K562 (cell line): ENCODE data around the gene MLLT6. TPM values are rescaled to one million over a fixed set of nuclear protein-coding genes. Genes with fewer than 3 reads are reported as not detected.

Experiments
- CBFB ChIP-seq: sonication (generic); formaldehyde crosslinking; IDR thresholded peaks from 2 replicates; pipeline ENCODE4 v1.4.0; 2020; ENCODE audit warnings: mild to moderate bottlenecking, missing genetic modification reagents
- COPS2 ChIP-seq: fragments of 450-650 bp; conservative IDR thresholded peaks from 2 replicates; pipeline ENCODE4 v1.6.1; 2016; ENCODE audit warnings: mild to moderate bottlenecking, moderate library complexity
- CREB1 ChIP-seq, 2 experiments: sonication (generic) in 1 of 2; formaldehyde crosslinking in 1 of 2; IDR thresholded peaks; 2 replicates each; pipeline versions ENCODE4 v1.6.1 to v1.8.0; 2012 to 2022; ENCODE audit warnings: inconsistent platforms in 1 of 2, mild to moderate bottlenecking in 1 of 2, missing genetic modification reagents in 1 of 2, moderate library complexity in 1 of 2
- CTBP1 ChIP-seq: fragments of 450-650 bp; IDR thresholded peaks from 2 replicates; pipeline ENCODE4 v1.6.1; 2016; ENCODE audit warnings: borderline replicate concordance
- HDAC6 ChIP-seq: IDR thresholded peaks from 2 replicates; pipeline ENCODE4 v1.6.1; 2012; ENCODE audit warnings: low read depth, mild to moderate bottlenecking, control low read depth, inconsistent platforms, low read length, moderate library complexity
- HDAC8 ChIP-seq: fragments of 450-650 bp; IDR thresholded peaks from 2 replicates; pipeline ENCODE4 v1.6.1; 2016; ENCODE audit warnings: mild to moderate bottlenecking, missing genetic modification characterization, moderate library complexity, missing compliant biosample characterization
- JUNB ChIP-seq: fragments of 450-650 bp; formaldehyde crosslinking; conservative IDR thresholded peaks from 2 replicates; pipeline ENCODE4 v1.4.0; 2020; ENCODE audit warnings: mild to moderate bottlenecking
- MCM7 ChIP-seq, 2 experiments: fragments of 450-650 bp; IDR thresholded peaks; 2 replicates each; pipeline ENCODE4 v1.6.1; 2016 to 2018
- MYC ChIP-seq, 2 experiments: fragments of 250-450 bp in 1 of 2; sonication (Bioruptor Pico) in 1 of 2; IDR thresholded peaks; 2 replicates each; pipeline versions ENCODE4 v1.5.1 to v1.6.1; 2012 to 2021; ENCODE audit warnings: low read depth in 2 of 2, borderline replicate concordance in 1 of 2, improper control_type of control experiment in 1 of 2, low read length in 1 of 2, mild to moderate bottlenecking in 1 of 2, moderate library complexity in 1 of 2
- NCOA2 ChIP-seq, 2 experiments: fragments of 450-650 bp; IDR thresholded peaks; 2 replicates each; pipeline ENCODE4 v1.6.1; 2018; ENCODE audit warnings: mild to moderate bottlenecking in 2 of 2, moderate library complexity in 1 of 2; ENCODE audit not compliant: partially characterized antibody in 2 of 2
- NR1H2 ChIP-seq: sonication (generic); formaldehyde crosslinking; IDR thresholded peaks from 2 replicates; pipeline ENCODE4 v1.4.0; 2020; ENCODE audit warnings: mild to moderate bottlenecking, missing genetic modification reagents
- NR3C1 ChIP-seq: sonication (generic); formaldehyde crosslinking; IDR thresholded peaks from 2 replicates; pipeline ENCODE4 v1.8.1; 2022; ENCODE audit warnings: missing genetic modification reagents
- NUFIP1 ChIP-seq: fragments of 450-650 bp; IDR thresholded peaks from 2 replicates; pipeline ENCODE4 v1.6.1; 2018; ENCODE audit not compliant: partially characterized antibody
- RNF2 ChIP-seq: sonication (generic); IDR thresholded peaks from 2 replicates; pipeline ENCODE4 v1.6.1; 2016
- SIN3B ChIP-seq: fragments of 450-650 bp; IDR thresholded peaks from 2 replicates; pipeline ENCODE4 v1.6.1; 2017; ENCODE audit warnings: low read depth, mild to moderate bottlenecking, moderate library complexity
- SNRNP70 ChIP-seq: fragments of 200-400 bp; formaldehyde crosslinking; optimal IDR thresholded peaks from 2 replicates; pipeline ENCODE3; 2017; ENCODE audit warnings: low read depth, low read length
- SRSF3 ChIP-seq: fragments of 200-400 bp; formaldehyde crosslinking; IDR thresholded peaks from 2 replicates; pipeline ENCODE4 v1.6.1; 2016; ENCODE audit warnings: mild to moderate bottlenecking, low read length, moderate library complexity; ENCODE audit not compliant: insufficient read depth
- STAT5B ChIP-seq: fragments of 250-450 bp; sonication (Bioruptor Pico); IDR thresholded peaks from 2 replicates; pipeline ENCODE4 v1.8.0; 2021; ENCODE audit warnings: mild to moderate bottlenecking, inconsistent platforms
- TBL1XR1 ChIP-seq, 2 experiments: IDR thresholded peaks; 2 replicates each; pipeline ENCODE4 v1.6.1; 2012; ENCODE audit warnings: improper control_type of control experiment in 2 of 2, low read length in 2 of 2, mild to moderate bottlenecking in 1 of 2
- TCF15 ChIP-seq: fragments of 250-450 bp; sonication (Bioruptor Pico); IDR thresholded peaks from 2 replicates; pipeline ENCODE4 v1.8.0; 2022; ENCODE audit warnings: moderate library complexity, mild to moderate bottlenecking, inconsistent platforms
- ZFP30 ChIP-seq: fragments of 250-450 bp; sonication (Bioruptor Pico); IDR thresholded peaks from 2 replicates; pipeline ENCODE4 v1.8.0; 2022; ENCODE audit warnings: moderate library complexity, mild to moderate bottlenecking, inconsistent platforms, borderline replicate concordance
- ZNF316 ChIP-seq: fragments of 450-650 bp; IDR thresholded peaks from 2 replicates; pipeline ENCODE4 v1.6.1; 2016
- polyA plus RNA-seq, 8 experiments: library from polyadenylated mRNA; depleted of rRNA in 4 of 8; stranded (reverse) in 5 of 8; unstranded in 3 of 8; fragments of >200 nt; fragmentation: Nextera tagmentation in 2 of 8; fragmentation: Illumina TruSeq in 1 of 8; extraction: Ambion mirVana in 2 of 8; extraction: Trizol in 1 of 8; gene quantifications; 2 replicates each; pipeline versions ENCODE4 v1.2.1 to v1.2.3, GENCODE V29; 2011 to 2014; ENCODE audit warnings: inconsistent platforms in 1 of 8, missing spikeins in 1 of 8
- total RNA-seq, 7 experiments: library from RNA; depleted of rRNA in 6 of 7; stranded (reverse); fragments of >200 nt in 6 of 7; fragmentation: Illumina TruSeq in 2 of 7; extraction: Trizol in 2 of 7; gene quantifications; 2 replicates each; pipeline versions ENCODE4 v1.2.1 to v1.2.3, GENCODE V29; 2011 to 2021; ENCODE audit warnings: low replicate concordance in 1 of 7
- TF ChIP-seq, protein P1 (sequence below): sonication (generic); formaldehyde crosslinking; IDR thresholded peaks from 2 replicates; pipeline ENCODE4 v1.8.0; 2023; ENCODE audit warnings: mild to moderate bottlenecking, missing genetic modification reagents
- TF ChIP-seq, protein P2 (sequence below): fragments of 250-450 bp; sonication (Bioruptor Pico); IDR thresholded peaks from 2 replicates; pipeline ENCODE4 v1.8.0; 2022; ENCODE audit warnings: moderate library complexity, mild to moderate bottlenecking, inconsistent platforms

Gene MLLT6
- total and polyA plus RNA-seq, 9 of the 15 experiments (the other 6 are each of a cell fraction or from before 2014, with no cell fraction given), result 3.1 to 71.7 (median 30.0) TPM

DNA sequence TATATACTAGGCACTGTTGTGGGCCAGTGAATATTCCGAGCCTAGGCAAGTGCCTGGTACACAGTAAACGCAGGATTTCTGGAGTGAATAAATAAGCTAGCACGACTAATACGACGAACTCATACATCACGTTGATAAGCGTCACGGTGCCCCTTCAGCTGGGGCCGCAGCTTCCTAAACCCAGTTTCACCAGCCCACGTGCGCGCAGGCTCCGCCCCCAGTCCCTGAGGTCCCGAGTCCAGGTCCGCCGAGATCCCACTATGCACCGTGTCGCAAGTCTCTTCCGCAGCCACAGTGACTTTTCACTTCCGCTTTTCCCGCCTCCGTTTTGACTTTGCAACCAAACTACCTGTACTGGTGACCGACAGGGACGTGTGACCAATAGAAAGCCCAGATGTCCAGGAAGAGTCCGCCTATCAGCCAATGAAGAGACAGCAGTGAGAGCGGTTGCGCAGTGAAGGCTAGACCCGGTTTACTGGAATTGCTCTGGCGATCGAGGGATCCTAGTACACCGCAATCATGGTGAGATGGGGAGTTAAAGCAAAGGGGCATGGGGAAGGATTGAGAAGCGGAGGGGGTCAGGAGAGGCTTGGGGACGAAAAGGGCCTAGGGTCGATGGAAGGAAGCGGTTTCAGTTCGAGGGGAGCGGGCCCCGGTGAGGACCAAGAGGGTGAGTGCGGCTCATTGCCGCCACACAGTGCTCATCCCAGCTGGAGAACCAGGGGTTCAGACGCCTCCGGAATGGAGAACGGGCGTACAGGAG, 47.4 kb downstream of the MLLT6 start, which contains the start of gene PSMB3 (continued):
- TF ChIP-seq STAT5B (CRISPR knock-in tag) (no peak), NUFIP1 (no peak), COPS2 (no peak), HDAC8 (tag) (no peak), NCOA2 (IDR thresholded peaks at IDR 0.05; ENCODE audit: partially characterized antibody in 2 of 2) (no peak), RNF2 (0 out of 2 replicates have a peak, but pooled peaks have one; percentile 32), SRSF3 (no peak), HDAC6 (no peak), MYC (IDR thresholded peaks at IDR 0.05; ENCODE audit: low read depth, low read length) (peak; percentile 100), MYC (CRISPR knock-in tag; IDR thresholded peaks at IDR 0.05; ENCODE audit: borderline replicate concordance, low read depth) (peak; percentile 91), ZFP30 (CRISPR knock-in tag) (no peak), MCM7 (IDR thresholded peaks at IDR 0.05) (no peak), CTBP1 (no peak), NR1H2 (no peak), SNRNP70 (no peak), NR3C1 (no peak), TCF15 (CRISPR knock-in tag) (0 out of 2 replicates have a peak, but pooled peaks have one; percentile 49), JUNB (CRISPR knock-in tag) (no peak), CREB1 (IDR thresholded peaks at IDR 0.05) (peak; percentile 42; the same call in 1 of the 2 replicates), CREB1 (CRISPR knock-in tag; IDR thresholded peaks at IDR 0.05) (0 out of 2 replicates have a peak, but pooled peaks have one; percentile 14), CBFB (CRISPR knock-in tag) (no peak), SIN3B (peak; percentile 60; the same call in 1 of the 2 replicates), ZNF316 (no peak), TBL1XR1 (IDR thresholded peaks at IDR 0.05; ENCODE audit: low read length in 2 of 2) (peak in 1 of 2 experiments; percentile 62; a peak in 1 of 4 replicates)
- TF ChIP-seq, protein P1, sequence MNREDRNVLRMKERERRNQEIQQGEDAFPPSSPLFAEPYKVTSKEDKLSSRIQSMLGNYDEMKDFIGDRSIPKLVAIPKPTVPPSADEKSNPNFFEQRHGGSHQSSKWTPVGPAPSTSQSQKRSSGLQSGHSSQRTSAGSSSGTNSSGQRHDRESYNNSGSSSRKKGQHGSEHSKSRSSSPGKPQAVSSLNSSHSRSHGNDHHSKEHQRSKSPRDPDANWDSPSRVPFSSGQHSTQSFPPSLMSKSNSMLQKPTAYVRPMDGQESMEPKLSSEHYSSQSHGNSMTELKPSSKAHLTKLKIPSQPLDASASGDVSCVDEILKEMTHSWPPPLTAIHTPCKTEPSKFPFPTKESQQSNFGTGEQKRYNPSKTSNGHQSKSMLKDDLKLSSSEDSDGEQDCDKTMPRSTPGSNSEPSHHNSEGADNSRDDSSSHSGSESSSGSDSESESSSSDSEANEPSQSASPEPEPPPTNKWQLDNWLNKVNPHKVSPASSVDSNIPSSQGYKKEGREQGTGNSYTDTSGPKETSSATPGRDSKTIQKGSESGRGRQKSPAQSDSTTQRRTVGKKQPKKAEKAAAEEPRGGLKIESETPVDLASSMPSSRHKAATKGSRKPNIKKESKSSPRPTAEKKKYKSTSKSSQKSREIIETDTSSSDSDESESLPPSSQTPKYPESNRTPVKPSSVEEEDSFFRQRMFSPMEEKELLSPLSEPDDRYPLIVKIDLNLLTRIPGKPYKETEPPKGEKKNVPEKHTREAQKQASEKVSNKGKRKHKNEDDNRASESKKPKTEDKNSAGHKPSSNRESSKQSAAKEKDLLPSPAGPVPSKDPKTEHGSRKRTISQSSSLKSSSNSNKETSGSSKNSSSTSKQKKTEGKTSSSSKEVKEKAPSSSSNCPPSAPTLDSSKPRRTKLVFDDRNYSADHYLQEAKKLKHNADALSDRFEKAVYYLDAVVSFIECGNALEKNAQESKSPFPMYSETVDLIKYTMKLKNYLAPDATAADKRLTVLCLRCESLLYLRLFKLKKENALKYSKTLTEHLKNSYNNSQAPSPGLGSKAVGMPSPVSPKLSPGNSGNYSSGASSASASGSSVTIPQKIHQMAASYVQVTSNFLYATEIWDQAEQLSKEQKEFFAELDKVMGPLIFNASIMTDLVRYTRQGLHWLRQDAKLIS (CRISPR knock-in tag), result no peak
- TF ChIP-seq, protein P2, sequence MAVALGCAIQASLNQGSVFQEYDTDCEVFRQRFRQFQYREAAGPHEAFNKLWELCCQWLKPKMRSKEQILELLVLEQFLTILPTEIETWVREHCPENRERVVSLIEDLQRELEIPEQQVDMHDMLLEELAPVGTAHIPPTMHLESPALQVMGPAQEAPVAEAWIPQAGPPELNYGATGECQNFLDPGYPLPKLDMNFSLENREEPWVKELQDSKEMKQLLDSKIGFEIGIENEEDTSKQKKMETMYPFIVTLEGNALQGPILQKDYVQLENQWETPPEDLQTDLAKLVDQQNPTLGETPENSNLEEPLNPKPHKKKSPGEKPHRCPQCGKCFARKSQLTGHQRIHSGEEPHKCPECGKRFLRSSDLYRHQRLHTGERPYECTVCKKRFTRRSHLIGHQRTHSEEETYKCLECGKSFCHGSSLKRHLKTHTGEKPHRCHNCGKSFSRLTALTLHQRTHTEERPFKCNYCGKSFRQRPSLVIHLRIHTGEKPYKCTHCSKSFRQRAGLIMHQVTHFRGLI, result no peak
